Measurements from ENCODE around the gene SNRPE.

GRCh38 chr1:203911806-203912205 is 50.4 kb downstream of the SNRPE start:
- TF ChIP-seq CTCF (IDR thresholded peaks at IDR 0.05) (no peak), POLR2A (IDR thresholded peaks at IDR 0.05) (no peak)

Data from adrenal gland (tissue), 5 donors.